GM18907 (cell line): ENCODE data around the gene NISCH.
A peak's percentile ranks its signal among the peaks of the same experiment; 100 is the strongest.

Experiments used
- ATAC-seq: cut with Tn5 transposase; IDR thresholded peaks from one replicate; pipeline ENCODE4 v1.9.1; 2021; ENCODE audit warnings: mild to moderate bottlenecking, moderate library complexity; ENCODE audit not compliant: unreplicated experiment

NISCH gene

GRCh38 chr3:52536112-52536368, 80.6 kb downstream of the NISCH start:
- no peak for ATAC-seq

GRCh38 chr3:52536369-52537164, 81.2 kb downstream of the NISCH start, which contains the start of gene UQCC5:
Gene UQCC5, plus strand, starts transcription at chr3:52536605. Its CDS starts 151 bp downstream, at chr3:52536756.
- ATAC-seq, result peak; percentile 82

DNA sequence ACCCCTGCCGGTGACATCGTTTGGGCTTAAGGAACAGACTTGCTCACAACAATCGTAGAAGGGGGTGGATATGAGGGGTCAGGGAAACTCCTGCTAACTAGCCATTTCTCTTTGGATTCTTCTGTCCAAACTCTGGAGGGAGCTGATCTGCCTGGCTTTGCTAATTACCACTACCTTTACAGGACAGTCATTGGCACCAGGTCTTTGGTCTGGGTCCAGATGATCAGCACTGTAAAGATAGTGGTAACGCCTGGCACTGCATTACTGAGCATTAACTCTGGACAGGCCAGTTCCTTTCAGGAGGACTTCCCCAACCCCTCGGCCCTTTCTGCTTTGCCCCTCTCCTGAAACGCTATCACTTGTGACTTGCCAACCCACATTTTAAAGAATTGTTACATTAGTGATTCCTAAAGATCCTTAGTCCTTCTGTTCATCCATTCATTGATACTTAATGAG, 81.8 kb downstream of the NISCH start:
- ATAC-seq, result no peak

DNA sequence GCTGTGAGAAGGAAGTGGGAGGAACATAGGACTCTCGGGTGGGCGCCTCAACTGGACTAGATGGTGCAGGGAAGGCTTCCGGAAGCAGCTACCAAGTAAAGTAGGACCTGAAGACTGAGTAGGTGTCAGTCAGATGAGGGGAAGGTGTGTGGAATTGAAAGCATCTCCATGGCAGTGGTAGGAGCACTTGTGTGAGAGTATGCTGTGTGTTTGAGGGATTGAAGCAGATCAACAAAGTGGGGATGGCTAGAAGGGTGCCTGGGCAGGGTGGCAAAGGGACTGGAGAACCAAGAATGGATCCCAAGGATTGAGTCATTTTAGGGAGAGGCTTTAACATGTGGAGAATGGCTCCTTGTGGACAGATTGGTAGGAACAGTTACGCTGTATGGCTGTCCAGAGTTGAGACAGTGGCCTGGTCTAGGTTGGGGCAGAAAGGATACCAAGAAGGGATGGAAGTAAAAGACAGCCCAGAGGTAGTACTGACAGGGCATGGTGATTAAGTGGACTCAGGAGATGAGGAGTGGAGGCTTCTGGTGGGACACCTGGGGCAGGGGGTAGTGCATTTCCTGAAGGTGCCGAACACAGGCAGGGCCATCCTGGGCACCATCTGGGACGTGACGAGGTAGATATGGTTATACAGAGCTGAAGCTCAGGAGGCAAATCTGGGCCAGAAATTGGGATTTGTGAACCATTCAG, 82.5 kb downstream of the NISCH start:
- ATAC-seq, result no peak

GRCh38 chr3:52539010-52539653, 83.7 kb downstream of the NISCH start:
- no peak for ATAC-seq

DNA sequence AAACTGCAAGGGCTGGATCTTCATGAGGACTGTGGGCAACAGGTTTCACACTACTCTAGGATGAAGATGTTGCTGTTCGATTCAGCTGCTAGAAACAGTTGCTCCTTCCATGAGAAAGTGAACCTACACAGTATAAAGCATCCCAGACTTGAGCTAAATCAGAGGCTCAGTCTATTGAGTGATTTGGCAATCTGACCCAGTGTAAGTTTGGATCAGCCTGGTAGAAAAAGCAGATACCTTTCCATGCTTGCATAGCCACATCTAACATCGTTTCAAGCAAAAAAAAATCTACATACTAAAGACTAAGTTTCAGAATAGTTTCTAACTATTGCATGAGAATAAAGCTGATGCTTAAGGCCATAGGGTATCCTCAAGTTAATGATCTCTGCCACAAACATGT, 85.6 kb downstream of the NISCH start:
- no peak for ATAC-seq
